Testis (tissue), 2 donors: Measurements from ENCODE around the gene ZNF490.

ENCODE experiments used
- CTCF ChIP-seq, 3 experiments: fragments of 450-650 bp in 2 of 3; fragments of 200-600 bp in 1 of 3; sonication (generic) in 1 of 3; IDR thresholded peaks; one replicate each; pipeline ENCODE4 v1.5.1; 2016 to 2019; ENCODE audit warnings: antibody characterized with exemption in 3 of 3, mild to moderate bottlenecking in 2 of 3, moderate library complexity in 1 of 3
- POLR2A ChIP-seq: fragments of 450-650 bp; IDR thresholded peaks from one replicate; pipeline ENCODE4 v1.6.1; 2017; ENCODE audit warnings: antibody characterized with exemption, mild to moderate bottlenecking, moderate library complexity

- TF ChIP-seq CTCF (IDR thresholded peaks at IDR 0.05) (no peak), POLR2A (no peak)
Measured at GRCh38 chr19:12638611-12639182, 28.1 kb upstream of the ZNF490 start.
